ENCODE results near the gene PPWD1.

GRCh38 chr5:65588694-65589093 lies 25.6 kb downstream of the PPWD1 start:
- TF ChIP-seq CTCF (IDR thresholded peaks at IDR 0.05; ENCODE audit: borderline replicate concordance, extremely low read depth, low read length, poor library complexity, severe bottlenecking) (peak; percentile 27), EZH2 (IDR thresholded peaks at IDR 0.05; ENCODE audit: borderline replicate concordance, low read depth, low read length, severe bottlenecking) (no peak)
